Thyroid gland (tissue), 4 donors: ENCODE measurements around the gene CNGA4.

Experiments used
- CTCF ChIP-seq, 6 experiments: fragments of 200-600 bp in 3 of 6; fragments of 450-650 bp in 3 of 6; sonication (generic) in 3 of 6; IDR thresholded peaks; one replicate each; pipeline ENCODE4 v1.5.1; 2016 to 2019; ENCODE audit warnings: antibody characterized with exemption in 6 of 6, mild to moderate bottlenecking in 2 of 6, inconsistent platforms in 1 of 6, moderate library complexity in 1 of 6
- POLR2A ChIP-seq, 2 donors: fragments of 450-650 bp; IDR thresholded peaks; one replicate each; pipeline ENCODE4 v1.6.1; 2017; ENCODE audit warnings: antibody characterized with exemption in 2 of 2, mild to moderate bottlenecking in 2 of 2, moderate library complexity in 1 of 2

- TF ChIP-seq CTCF (IDR thresholded peaks at IDR 0.05) (no peak), POLR2A (IDR thresholded peaks at IDR 0.05) (no peak)
Measured at GRCh38 chr11:6201481-6201880, 37.4 kb upstream of the CNGA4 start.
